Omental fat pad (tissue), 4 donors: ENCODE results near the gene IFI6. TPM values are rescaled to one million over a fixed set of nuclear protein-coding genes. Genes with fewer than 3 reads are reported as not detected.

Experiments
- ATAC-seq: fragments of 150-250 bp; one replicate; pipeline ENCODE4 v1.9.1; 2016; ENCODE audit warnings: mild to moderate bottlenecking, moderate library complexity; ENCODE audit not compliant: low FRiP score
- DNase-seq: peaks from one replicate; pipeline ENCODE4 v3.0.0-alpha.2; 2019; ENCODE audit warnings: low spot score
- CTCF ChIP-seq, 3 donors: fragments of 450-650 bp; IDR thresholded peaks; one replicate each; pipeline ENCODE4 v1.5.1; 2016 to 2017; ENCODE audit warnings: antibody characterized with exemption in 3 of 3, mild to moderate bottlenecking in 3 of 3, moderate library complexity in 2 of 3
- total RNA-seq, 4 donors: library from RNA; depleted of rRNA; stranded (reverse); fragments of >200 nt; gene quantifications; one replicate each; pipeline ENCODE4 v1.1.0, GENCODE V29; 2016

The IFI6 gene
- total RNA-seq, 4 donors from 2014 or later = 28.2 to 88.4 (median 69.6) TPM

GRCh38 chr1:27662707-27663393, 9.1 kb downstream of the IFI6 start:
- ATAC-seq (peak; percentile 63), DNase-seq (peak; percentile 100)
- TF ChIP-seq CTCF (IDR thresholded peaks at IDR 0.05) = peak in 2 of 3 donors; percentile 85 to 91

- no peak for TF ChIP-seq CTCF (IDR thresholded peaks at IDR 0.05)
- ATAC-seq (no peak), DNase-seq (no peak)
Observed at GRCh38 chr1:27662261-27662660, 9.7 kb downstream of the IFI6 start.

GRCh38 chr1:27661412-27662075, 10.4 kb downstream of the IFI6 start:
- TF ChIP-seq CTCF (IDR thresholded peaks at IDR 0.05) = no peak
- no peak for DNase-seq
- ATAC-seq = no peak

- no peak for TF ChIP-seq CTCF (IDR thresholded peaks at IDR 0.05)
- ATAC-seq (no peak), DNase-seq (no peak)
Observed at GRCh38 chr1:27660300-27660835, 11.6 kb downstream of the IFI6 start.

GRCh38 chr1:27659497-27660299, 12.3 kb downstream of the IFI6 start:
- TF ChIP-seq CTCF (IDR thresholded peaks at IDR 0.05) = no peak
- peak; percentile 81 for DNase-seq
- ATAC-seq = peak; percentile 85

GRCh38 chr1:27658951-27659496, 13.0 kb downstream of the IFI6 start:
- DNase-seq = no peak
- no peak for TF ChIP-seq CTCF (IDR thresholded peaks at IDR 0.05)
- no peak for ATAC-seq
